IPS DF 4.7 (cell line): ENCODE data around the gene GHRH.

ENCODE experiments used
- DNase-seq: peaks from one replicate; pipeline ENCODE4 v3.0.0-alpha.2; 2013; ENCODE audit warnings: low spot score; ENCODE audit errors: extremely low read depth

Gene GHRH

GRCh38 chr20:37261714-37262113 lies at the start of gene GHRH:
GHRH (minus strand) TSS chr20:37261814; CDS start chr20:37256889, 4,925 bp downstream.
- DNase-seq = no peak

- no peak for DNase-seq
These were observed 49.3 kb upstream of the GHRH start for GRCh38 chr20:37310951-37311350.

GRCh38 chr20:37309936-37310590 lies 48.4 kb upstream of the GHRH start:
- DNase-seq = no peak

- DNase-seq = no peak
These were observed 47.7 kb upstream of the GHRH start for GRCh38 chr20:37309290-37309689.

- no peak for DNase-seq
These were observed 46.8 kb upstream of the GHRH start for GRCh38 chr20:37308086-37309050.

GRCh38 chr20:37305839-37306238 lies 44.2 kb upstream of the GHRH start:
- DNase-seq = no peak

GRCh38 chr20:37305079-37305478 lies 43.5 kb upstream of the GHRH start:
- no peak for DNase-seq

GRCh38 chr20:37303637-37304036 lies 42.0 kb upstream of the GHRH start:
- no peak for DNase-seq

- no peak for DNase-seq
These were observed 41.4 kb upstream of the GHRH start for GRCh38 chr20:37302981-37303380.

GRCh38 chr20:37301558-37301957 lies 39.9 kb upstream of the GHRH start:
- no peak for DNase-seq

GRCh38 chr20:37301120-37301519 lies 39.5 kb upstream of the GHRH start:
- DNase-seq = no peak

GRCh38 chr20:37299718-37300528 lies 38.3 kb upstream of the GHRH start:
- DNase-seq = no peak

- no peak for DNase-seq
These were observed 36.8 kb upstream of the GHRH start for GRCh38 chr20:37298190-37298939.

- DNase-seq = no peak
These were observed 35.6 kb upstream of the GHRH start for GRCh38 chr20:37297066-37297736.

- DNase-seq = no peak
These were observed 34.8 kb upstream of the GHRH start for GRCh38 chr20:37296371-37296770.

- DNase-seq = no peak
These were observed 34.0 kb upstream of the GHRH start for GRCh38 chr20:37295595-37295994.

- DNase-seq = no peak
These were observed 33.4 kb upstream of the GHRH start for GRCh38 chr20:37295001-37295400.

- DNase-seq = no peak
These were observed 32.8 kb upstream of the GHRH start for GRCh38 chr20:37294262-37294981.

GRCh38 chr20:37293301-37293943 lies 31.8 kb upstream of the GHRH start:
- DNase-seq = no peak
